Measurements from ENCODE around the gene TNS1. TPM values are rescaled to one million over a fixed set of nuclear protein-coding genes. Genes with fewer than 3 reads are reported as not detected.

The TNS1 gene
- total RNA-seq, 2 donors from 2014 or later: 168 to 174 TPM

- Histone ChIP-seq H3K27ac (no peak overlapping the region), H3K4me1 (no peaks in the 10 kb centered on the region), H3K27me3 (no peaks in the 10 kb centered on the region), H3K9me3 (no peaks in the 10 kb centered on the region), H3K36me3 (replicated peaks in 1 of 2; ENCODE audit: insufficient read depth in 1 of 2, low read depth in 2 of 2) (peaks cover 21 to 27% of the 10 kb centered on the region in 2 donors), H3K4me3 (no peak overlapping the region)
- TF ChIP-seq POLR2A (IDR thresholded peaks at IDR 0.05) (no peak), CTCF (IDR thresholded peaks at IDR 0.05) (no peak)
- intact Hi-C loops (cut with DNase I): no loop called here
- no peak for DNase-seq
- WGBS, 2 donors: 57 to 61% methylated on average over 12 of the region's 12 CpGs
- ATAC-seq: no peak
Measured at GRCh38 chr2:217804338-217804737, 198.5 kb downstream of the TNS1 start.

GRCh38 chr2:217803653-217803960, 199.2 kb downstream of the TNS1 start:
- no peak overlapping the region for H3K27ac ChIP-seq
- ATAC-seq (no peak), DNase-seq (no peak)
- H3K27me3 ChIP-seq: no peaks in the 10 kb centered on the region
- peaks cover 18 to 24% of the 10 kb centered on the region in 2 donors for H3K36me3 ChIP-seq (replicated peaks in 1 of 2; ENCODE audit: insufficient read depth in 1 of 2, low read depth in 2 of 2)
- TF ChIP-seq CTCF (IDR thresholded peaks at IDR 0.05): no peak
- no peak for TF ChIP-seq POLR2A (IDR thresholded peaks at IDR 0.05)
- H3K9me3 ChIP-seq: no peaks in the 10 kb centered on the region
- intact Hi-C loops (cut with DNase I): no loop called here
- H3K4me1 ChIP-seq: no peaks in the 10 kb centered on the region
- no peak overlapping the region for H3K4me3 ChIP-seq
- 39 to 58% methylated on average over 3 of the region's 3 CpGs for whole genome bisulfite sequencing, 2 donors

GRCh38 chr2:217802876-217803652, 199.7 kb downstream of the TNS1 start:
- TF ChIP-seq CTCF (IDR thresholded peaks at IDR 0.05) (no peak), POLR2A (IDR thresholded peaks at IDR 0.05) (no peak)

GRCh38 chr2:217802266-217802665, 200.5 kb downstream of the TNS1 start:
- peak in 2 of 4 donors; percentile 1 to 6 for DNase-seq
- Histone ChIP-seq H3K36me3 (replicated peaks in 1 of 2; ENCODE audit: insufficient read depth in 1 of 2, low read depth in 2 of 2) (peaks cover 4 to 21% of the 10 kb centered on the region in 2 donors), H3K4me3 (no peak overlapping the region), H3K9me3 (no peaks in the 10 kb centered on the region), H3K27me3 (no peaks in the 10 kb centered on the region), H3K27ac (no peak overlapping the region), H3K4me1 (no peaks in the 10 kb centered on the region)
- ATAC-seq: no peak
- TF ChIP-seq POLR2A (IDR thresholded peaks at IDR 0.05) (no peak), CTCF (IDR thresholded peaks at IDR 0.05) (no peak)
- WGBS, 2 donors: 78 to 82% methylated on average over 4 of the region's 4 CpGs
- intact Hi-C loops (cut with DNase I): no loop called here

More at GRCh38 chr2:217802876-217803652, 199.7 kb downstream of the TNS1 start:
- no peaks in the 10 kb centered on the region for H3K27me3 ChIP-seq
- intact Hi-C loops (cut with DNase I): no loop called here
- peaks cover 12 to 21% of the 10 kb centered on the region in 2 donors for H3K36me3 ChIP-seq (replicated peaks in 1 of 2; ENCODE audit: insufficient read depth in 1 of 2, low read depth in 2 of 2)
- H3K4me3 ChIP-seq: no peak overlapping the region
- DNase-seq (peak in 1 of 4 donors; percentile 7), ATAC-seq (no peak)
- H3K4me1 ChIP-seq: no peaks in the 10 kb centered on the region
- H3K27ac ChIP-seq: no peak overlapping the region
- 93 to 99% methylated on average over 6 to 7 of the region's 7 CpGs for WGBS, 2 donors
- no peaks in the 10 kb centered on the region for H3K9me3 ChIP-seq

GRCh38 chr2:217801711-217802110, 201.1 kb downstream of the TNS1 start:
- Histone ChIP-seq H3K27me3 (no peaks in the 10 kb centered on the region), H3K4me3 (no peak overlapping the region), H3K36me3 (replicated peaks in 1 of 2; ENCODE audit: insufficient read depth in 1 of 2, low read depth in 2 of 2) (peaks cover 0 to 21% of the 10 kb centered on the region in 2 donors), H3K9me3 (no peaks in the 10 kb centered on the region), H3K27ac (no peak overlapping the region), H3K4me1 (no peaks in the 10 kb centered on the region)
- TF ChIP-seq POLR2A (IDR thresholded peaks at IDR 0.05): no peak
- no peak for TF ChIP-seq CTCF (IDR thresholded peaks at IDR 0.05)
- ATAC-seq (no peak), DNase-seq (peak in 2 of 4 donors; percentile 1 to 10)
- intact Hi-C loops (cut with DNase I): no loop called here
- WGBS, 2 donors: 84 to 90% methylated on average over 8 of the region's 8 CpGs
